ENCODE measurements around the gene ADGRV1.

The ADGRV1 gene

GRCh38 chr5:91089758-91090157, 531.2 kb downstream of the ADGRV1 start:
- TF ChIP-seq CTCF (IDR thresholded peaks at IDR 0.05; ENCODE audit: insufficient read depth, missing control alignments), result no peak
- no peak for FAIRE-seq
- no peak for DNase-seq (ENCODE audit: insufficient read length, low spot score)

- FAIRE-seq, result no peak
Measured at GRCh38 chr5:91090995-91091394, 532.4 kb downstream of the ADGRV1 start.

GRCh38 chr5:91091471-91092234, 533.1 kb downstream of the ADGRV1 start:
- FAIRE-seq (no peak), DNase-seq (ENCODE audit: insufficient read length, low spot score) (no peak)
- no peak for TF ChIP-seq CTCF (IDR thresholded peaks at IDR 0.05; ENCODE audit: insufficient read depth, missing control alignments)

More at GRCh38 chr5:91090995-91091394, 532.4 kb downstream of the ADGRV1 start:
- no peak for DNase-seq (ENCODE audit: insufficient read length, low spot score)
- no peak for TF ChIP-seq CTCF (IDR thresholded peaks at IDR 0.05; ENCODE audit: insufficient read depth, missing control alignments)

GRCh38 chr5:91092859-91093783, 534.5 kb downstream of the ADGRV1 start:
- FAIRE-seq (no peak), DNase-seq (ENCODE audit: insufficient read length, low spot score) (no peak)
- TF ChIP-seq CTCF (IDR thresholded peaks at IDR 0.05; ENCODE audit: insufficient read depth, missing control alignments), result no peak

GRCh38 chr5:91095313-91095712, 536.7 kb downstream of the ADGRV1 start:
- DNase-seq (ENCODE audit: insufficient read length, low spot score), result no peak
- no peak for FAIRE-seq
- no peak for TF ChIP-seq CTCF (IDR thresholded peaks at IDR 0.05; ENCODE audit: insufficient read depth, missing control alignments)

GRCh38 chr5:91095786-91096385, 537.3 kb downstream of the ADGRV1 start:
- no peak for TF ChIP-seq CTCF (IDR thresholded peaks at IDR 0.05; ENCODE audit: insufficient read depth, missing control alignments)
- no peak for FAIRE-seq
- no peak for DNase-seq (ENCODE audit: insufficient read length, low spot score)
